PC-3 (cell line): Measurements from ENCODE around the gene FARS2. TPM values are rescaled to one million over a fixed set of nuclear protein-coding genes. Genes with fewer than 3 reads are reported as not detected.

Source experiments
- ATAC-seq: fragments of 200-7000 bp; cut with Tn5 transposase; 2 replicates; pipeline ENCODE4 v1.9.1; 2020; ENCODE audit warnings: mild to moderate bottlenecking, moderate library complexity
- BruUV-seq: library from RNA; stranded (reverse); fragments of 400-500 nt; replicated peaks from 2 replicates; lab custom pipeline; 2021; lab: Mats Ljungman, UMichigan
- CTCF ChIA-PET: fragments of 300-600 bp; sonication (Branson Sonifier 250); formaldehyde crosslinking; loops from one replicate; lab custom pipeline; 2022; ENCODE audit warnings: antibody characterized with exemption; lab: Charles Lee
- POLR2A ChIA-PET: fragments of 300-600 bp; sonication (Branson Sonifier 250); formaldehyde crosslinking; loops from one replicate; lab custom pipeline; 2022; ENCODE audit warnings: antibody characterized with exemption; ENCODE audit not compliant: unreplicated experiment; lab: Charles Lee
- DNase-seq: peaks from one replicate; pipeline ENCODE4 v3.0.0-alpha.2; 2015
- H2AFZ ChIP-seq: fragments of 300-600 bp; sonication (generic); 2 replicates; pipeline ENCODE4 v1.6.0; 2016; ENCODE audit warnings: antibody characterized with exemption, low read length
- H3F3A ChIP-seq: fragments of 300-600 bp; sonication (generic); one replicate; pipeline ENCODE4 v1.6.0; 2017; ENCODE audit warnings: antibody characterized with exemption, low read length, control low read depth, mild to moderate bottlenecking; ENCODE audit not compliant: unreplicated experiment
- H3K27ac ChIP-seq: fragments of 300-600 bp; sonication (generic); 2 replicates; pipeline ENCODE4 v1.5.1; 2016; ENCODE audit warnings: mild to moderate bottlenecking, low read length
- H3K27me3 ChIP-seq: fragments of 300-600 bp; sonication (generic); 2 replicates; pipeline ENCODE4 v1.6.1; 2016; ENCODE audit warnings: low read length, mixed read lengths
- H3K36me3 ChIP-seq: fragments of 300-600 bp; sonication (generic); 2 replicates; pipeline ENCODE4 v1.6.1; 2016; ENCODE audit warnings: low read depth, mixed run types, low read length, mixed read lengths
- H3K4me1 ChIP-seq: fragments of 300-600 bp; sonication (generic); 2 replicates; pipeline ENCODE4 v1.5.1; 2016; ENCODE audit warnings: low read length; ENCODE audit not compliant: insufficient read depth
- H3K4me2 ChIP-seq: fragments of 300-600 bp; sonication (generic); 2 replicates; pipeline ENCODE4 v1.6.0; 2016; ENCODE audit warnings: low read length
- H3K4me3 ChIP-seq: fragments of 300-600 bp; sonication (generic); 2 replicates; pipeline ENCODE4 v1.5.1; 2016; ENCODE audit warnings: mild to moderate bottlenecking, low read length, mixed read lengths
- H3K79me2 ChIP-seq: fragments of 300-600 bp; sonication (generic); 2 replicates; pipeline ENCODE4 v1.6.1; 2017; ENCODE audit warnings: low read length, mixed read lengths
- H3K9ac ChIP-seq: fragments of 300-600 bp; sonication (generic); 2 replicates; pipeline ENCODE4 v1.6.0; 2016; ENCODE audit warnings: mild to moderate bottlenecking, low read length
- H3K9me2 ChIP-seq: fragments of 300-600 bp; sonication (generic); replicated peaks from 2 replicates; pipeline ENCODE4 v1.6.1; 2016; ENCODE audit warnings: mixed run types, low read length, mixed read lengths
- H3K9me3 ChIP-seq: fragments of 300-600 bp; sonication (generic); 2 replicates; pipeline ENCODE4 v1.6.1; 2016; ENCODE audit warnings: low read length, mixed read lengths
- H4K20me1 ChIP-seq: fragments of 300-600 bp; sonication (generic); 2 replicates; pipeline ENCODE4 v1.6.1; 2016; ENCODE audit warnings: low read length, mixed read lengths
- CTCF ChIP-seq: fragments of 300-600 bp; sonication (generic); conservative IDR thresholded peaks from 2 replicates; pipeline ENCODE4 v1.5.1; 2017; ENCODE audit warnings: antibody characterized with exemption, low read depth, mild to moderate bottlenecking, low read length
- EZH2 ChIP-seq: fragments of 300-600 bp; sonication (generic); IDR thresholded peaks from one replicate; pipeline ENCODE4 v1.6.1; 2017; ENCODE audit warnings: antibody characterized with exemption, mild to moderate bottlenecking, low read length; ENCODE audit not compliant: unreplicated experiment
- EZH2phosphoT487 ChIP-seq: fragments of 300-600 bp; sonication (generic); IDR thresholded peaks from 2 replicates; pipeline ENCODE4 v1.6.1; 2018; ENCODE audit warnings: mild to moderate bottlenecking, antibody characterized with exemption, low read length, borderline replicate concordance
- intact Hi-C: fragments of 100-400 bp; cut with micrococcal nuclease; formaldehyde crosslinking; loops from 2 replicates; pipeline ENCODE4 v1.9.0; 2023
- total RNA-seq: library from RNA; depleted of rRNA; stranded (reverse); fragments of >200 nt; gene quantifications from 2 replicates; pipeline ENCODE4 v1.2.3, GENCODE V29; 2014

The FARS2 gene
- total RNA-seq, 1 experiment from 2014 or later, result 23.0 TPM

- Histone ChIP-seq H3K4me1 (no peaks in the 10 kb centered on the region), H3K27ac (no peak overlapping the region), H3K4me3 (no peak overlapping the region), H3K9me2 (no peaks in the 10 kb centered on the region), H4K20me1 (no peaks in the 10 kb centered on the region), H3K79me2 (no peaks in the 10 kb centered on the region), H3K36me3 (no peaks in the 10 kb centered on the region), H3F3A (no peaks in the 10 kb centered on the region), H3K4me2 (no peak overlapping the region), H2AFZ (no peak overlapping the region), H3K9me3 (no peaks in the 10 kb centered on the region), H3K27me3 (no peaks in the 10 kb centered on the region), H3K9ac (no peak overlapping the region)
- ChIA-PET POLR2A (no interaction called here), CTCF (no interaction called here)
- intact Hi-C loops, result no loop called here
- DNase-seq, result peak; percentile 26
- no TSS peak for BruUV-seq
- TF ChIP-seq EZH2 (no peak), EZH2phosphoT487 (no peak), CTCF (no peak)
- 0 out of 2 replicates have a peak, but pooled peaks have one; percentile 24 for ATAC-seq
These were observed 502.1 kb downstream of the FARS2 start for GRCh38 chr6:5763407-5763806.

- ChIA-PET POLR2A (no interaction called here), CTCF (no interaction called here)
- H3K79me2 ChIP-seq, result no peaks in the 10 kb centered on the region
- no peaks in the 10 kb centered on the region for H3F3A ChIP-seq
- no peaks in the 10 kb centered on the region for H3K9me3 ChIP-seq
- H3K27me3 ChIP-seq, result no peaks in the 10 kb centered on the region
- H3K9me2 ChIP-seq, result no peaks in the 10 kb centered on the region
- no peak overlapping the region for H3K27ac ChIP-seq
- H3K4me2 ChIP-seq, result no peak overlapping the region
- no peak overlapping the region for H3K9ac ChIP-seq
- H3K4me3 ChIP-seq, result no peak overlapping the region
- no peak overlapping the region for H2AFZ ChIP-seq
- DNase-seq (no peak), ATAC-seq (no peak)
- H4K20me1 ChIP-seq, result no peaks in the 10 kb centered on the region
- no peaks in the 10 kb centered on the region for H3K36me3 ChIP-seq
- TF ChIP-seq EZH2 (no peak), EZH2phosphoT487 (no peak), CTCF (no peak)
- intact Hi-C loops, result no loop called here
- no TSS peak for BruUV-seq
- no peaks in the 10 kb centered on the region for H3K4me1 ChIP-seq
These were observed 502.6 kb downstream of the FARS2 start for GRCh38 chr6:5763871-5764270.

- Histone ChIP-seq H3K9me2 (no peaks in the 10 kb centered on the region), H3K79me2 (no peaks in the 10 kb centered on the region), H3K9me3 (no peaks in the 10 kb centered on the region), H3K4me3 (no peak overlapping the region), H3K4me2 (no peak overlapping the region), H3K9ac (no peak overlapping the region), H4K20me1 (no peaks in the 10 kb centered on the region), H3K36me3 (no peaks in the 10 kb centered on the region), H3K4me1 (no peaks in the 10 kb centered on the region), H3K27ac (no peak overlapping the region), H3K27me3 (no peaks in the 10 kb centered on the region), H2AFZ (no peak overlapping the region), H3F3A (no peaks in the 10 kb centered on the region)
- intact Hi-C loops, result no loop called here
- ATAC-seq (no peak), DNase-seq (no peak)
- TF ChIP-seq EZH2 (no peak), CTCF (no peak)
- ChIA-PET POLR2A (no interaction called here), CTCF (no interaction called here)
- BruUV-seq, result no TSS peak
These were observed 503.2 kb downstream of the FARS2 start for GRCh38 chr6:5764401-5764955.
